ENCODE measurements around the gene PPFIA4. TPM values are rescaled to one million over a fixed set of nuclear protein-coding genes. Genes with fewer than 3 reads are reported as not detected.

Gene PPFIA4
- total RNA-seq, 1 donor: under 0.01 TPM

DNA sequence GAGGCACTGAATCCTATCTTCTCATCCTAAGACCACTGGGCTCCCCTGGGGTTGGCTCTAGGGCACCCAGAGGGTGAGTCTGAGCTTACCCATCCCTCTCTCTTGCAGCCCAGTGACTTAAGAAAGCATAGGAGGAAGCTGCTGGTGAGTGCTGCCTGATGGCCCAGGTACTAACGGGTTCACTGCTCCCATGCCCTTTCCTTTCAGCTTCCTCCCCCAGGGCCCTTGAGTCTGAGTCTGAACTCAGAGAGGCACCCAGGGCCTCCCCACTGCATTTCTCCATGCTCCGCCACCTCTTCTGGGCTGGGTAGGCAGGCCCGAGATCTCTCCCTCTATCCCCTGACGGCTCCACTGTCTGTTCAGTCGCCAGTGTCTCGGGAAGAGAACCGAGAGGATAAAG, 29.7 kb downstream of the PPFIA4 start:
- DNase-seq (ENCODE audit: low read depth in 2 of 3, low spot score in 2 of 3): no peak

- no peak for DNase-seq (ENCODE audit: low read depth in 2 of 3, low spot score in 2 of 3)
Measured at GRCh38 chr1:203056516-203056915, 30.2 kb downstream of the PPFIA4 start.

DNA sequence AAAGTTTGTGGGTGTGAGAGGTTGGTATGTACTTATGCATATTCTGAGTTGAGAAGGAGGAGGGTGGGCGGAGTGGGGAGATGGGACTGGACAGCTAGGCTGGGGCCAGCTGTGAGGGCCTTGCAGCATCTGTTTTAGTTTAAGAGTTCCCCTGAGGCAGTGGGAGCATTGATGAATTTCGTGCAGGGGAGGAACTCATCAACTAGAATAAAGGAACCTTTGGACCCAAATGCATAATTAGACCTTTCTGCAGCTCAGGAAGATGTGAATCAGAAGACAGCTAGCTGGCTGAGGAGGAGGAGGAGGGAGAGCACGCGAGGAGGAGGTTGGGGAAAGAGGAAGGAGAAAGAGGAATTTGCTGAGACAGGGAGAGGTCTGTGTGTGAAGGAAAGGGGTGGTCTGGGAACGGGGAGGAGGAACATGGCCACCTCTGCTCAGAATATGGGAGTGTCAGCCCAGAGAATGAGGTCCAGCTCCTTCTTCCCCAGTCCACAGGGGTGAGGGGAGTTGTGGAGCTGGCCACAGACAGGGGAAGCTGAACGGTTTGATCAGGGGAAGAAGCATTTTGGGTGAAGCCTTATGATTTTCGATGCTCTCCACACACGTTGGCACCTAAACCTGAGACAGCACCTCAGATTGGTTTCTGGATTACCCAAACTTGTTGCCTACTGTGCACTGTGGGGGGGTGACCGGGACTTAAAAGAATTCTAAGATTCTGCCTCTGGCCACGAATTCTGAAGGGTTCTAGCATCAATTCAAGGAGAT, 31.8 kb downstream of the PPFIA4 start:
- peak in 1 of 3 donors; percentile 29 for DNase-seq (ENCODE audit: low read depth in 2 of 3, low spot score in 2 of 3)

GRCh38 chr1:203058676-203058935, 32.3 kb downstream of the PPFIA4 start:
- DNase-seq (ENCODE audit: low read depth in 2 of 3, low spot score in 2 of 3): no peak

DNA sequence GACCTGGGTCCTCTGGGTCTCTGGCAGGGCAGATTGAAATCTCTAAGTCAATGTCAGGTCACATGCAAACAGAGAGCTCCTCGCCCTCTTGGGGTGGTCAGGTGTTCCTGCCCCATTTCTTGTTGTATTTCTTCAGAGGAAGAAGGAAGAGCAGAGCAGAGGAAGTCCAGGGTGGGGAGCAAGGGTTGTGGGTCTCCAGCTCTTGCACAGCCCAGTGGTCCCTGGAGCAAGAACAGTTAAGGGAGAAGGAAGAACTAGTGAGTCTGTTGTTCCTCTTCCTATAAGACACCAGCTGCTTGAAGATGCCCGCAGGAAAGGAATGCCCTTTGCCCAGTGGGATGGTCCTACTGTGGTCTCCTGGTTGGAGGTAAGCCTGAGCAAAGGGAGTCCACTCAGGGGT, 33.2 kb downstream of the PPFIA4 start:
- no peak for DNase-seq (ENCODE audit: low read depth in 2 of 3, low spot score in 2 of 3)

DNA sequence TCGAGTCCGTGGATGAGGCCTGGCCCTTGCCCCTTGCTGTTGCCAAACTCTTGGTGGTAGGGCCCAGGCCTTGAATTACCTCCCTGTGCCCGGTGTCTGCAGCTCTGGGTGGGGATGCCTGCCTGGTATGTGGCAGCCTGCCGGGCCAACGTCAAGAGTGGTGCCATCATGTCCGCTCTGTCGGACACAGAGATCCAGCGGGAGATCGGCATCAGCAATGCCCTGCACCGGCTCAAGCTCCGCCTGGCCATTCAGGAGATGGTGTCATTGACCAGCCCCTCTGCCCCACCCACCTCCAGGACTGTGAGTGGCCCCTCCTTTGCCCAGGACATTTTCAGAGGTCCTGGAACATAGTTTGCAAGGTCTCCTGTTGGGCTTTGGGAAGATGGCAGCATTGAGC, 33.8 kb downstream of the PPFIA4 start:
- no peak for DNase-seq (ENCODE audit: low read depth in 2 of 3, low spot score in 2 of 3)

- DNase-seq (ENCODE audit: low read depth in 2 of 3, low spot score in 2 of 3): no peak
Measured at GRCh38 chr1:203063287-203063686, 37.0 kb downstream of the PPFIA4 start.

DNA sequence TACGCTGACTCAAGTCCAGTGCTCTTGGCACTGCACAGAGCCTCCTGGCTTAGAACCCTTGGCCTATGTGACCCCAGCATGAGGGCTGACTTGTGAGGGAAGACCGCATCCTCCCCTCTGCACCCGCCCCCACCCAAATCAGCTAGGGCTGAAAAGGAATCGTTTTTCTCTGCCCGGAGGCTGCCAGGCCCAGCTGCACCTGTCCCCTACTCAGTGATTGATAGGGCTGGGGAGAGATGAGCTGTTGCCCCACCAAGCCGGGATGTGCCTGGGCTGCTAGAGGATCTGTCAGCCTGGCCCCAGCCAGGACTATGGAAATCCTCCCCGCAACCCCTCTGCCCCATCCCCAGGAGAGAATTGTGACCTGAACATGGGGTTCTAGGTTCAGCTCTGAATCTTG, 38.9 kb downstream of the PPFIA4 start:
- no peak for DNase-seq (ENCODE audit: low read depth in 2 of 3, low spot score in 2 of 3)

GRCh38 chr1:203065986-203066385, 39.7 kb downstream of the PPFIA4 start:
- no peak for DNase-seq (ENCODE audit: low read depth in 2 of 3, low spot score in 2 of 3)

DNA sequence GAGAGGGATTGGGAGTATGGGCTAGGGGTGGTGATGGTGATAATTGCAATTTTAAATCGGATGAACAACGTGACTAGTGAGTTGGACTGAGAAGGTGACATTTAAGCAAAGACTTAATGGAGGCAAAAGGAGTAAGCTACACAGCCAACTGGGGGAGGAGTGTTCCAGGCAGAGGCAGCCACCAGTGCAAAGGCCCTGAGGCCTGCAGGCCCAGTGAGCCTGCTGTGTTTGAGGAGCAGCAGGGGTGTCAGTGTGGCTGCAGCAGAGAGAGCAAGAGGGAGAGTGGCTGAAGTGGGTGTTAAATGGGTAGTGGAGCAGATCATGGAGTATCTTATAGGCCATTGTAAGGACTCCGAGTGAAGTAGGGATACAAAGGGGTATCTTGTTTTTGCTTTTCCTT, 40.7 kb downstream of the PPFIA4 start:
- DNase-seq (ENCODE audit: low read depth in 2 of 3, low spot score in 2 of 3): no peak

GRCh38 chr1:203069030-203069747, 42.9 kb downstream of the PPFIA4 start:
- peak in 1 of 3 donors; percentile 32 for DNase-seq (ENCODE audit: low read depth in 2 of 3, low spot score in 2 of 3)

GRCh38 chr1:203072002-203072602, 45.8 kb downstream of the PPFIA4 start:
- no peak for DNase-seq (ENCODE audit: low read depth in 2 of 3, low spot score in 2 of 3)

GRCh38 chr1:203072911-203073310, 46.6 kb downstream of the PPFIA4 start:
- DNase-seq (ENCODE audit: low read depth in 2 of 3, low spot score in 2 of 3): no peak

DNA sequence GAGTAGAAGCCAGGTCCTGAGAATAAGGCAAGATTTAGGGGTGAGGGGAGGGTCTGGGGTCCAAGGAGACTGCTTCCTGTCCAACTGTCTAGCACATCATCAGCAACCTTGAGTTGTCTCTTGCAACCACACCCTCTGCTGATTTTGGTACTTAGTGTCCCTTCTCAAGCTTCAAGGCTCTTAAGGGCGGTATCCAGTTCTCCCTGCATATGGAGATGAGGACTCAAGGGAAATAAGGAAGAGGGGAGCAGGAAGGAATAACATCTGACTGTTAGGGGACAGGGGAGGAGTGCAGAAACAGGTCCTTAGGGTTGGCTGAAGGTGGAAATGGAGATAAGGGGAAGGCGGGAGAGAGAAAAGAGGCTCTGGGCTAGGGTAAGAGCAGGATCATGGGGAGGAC, 47.2 kb downstream of the PPFIA4 start:
- DNase-seq (ENCODE audit: low read depth in 2 of 3, low spot score in 2 of 3): no peak

DNA sequence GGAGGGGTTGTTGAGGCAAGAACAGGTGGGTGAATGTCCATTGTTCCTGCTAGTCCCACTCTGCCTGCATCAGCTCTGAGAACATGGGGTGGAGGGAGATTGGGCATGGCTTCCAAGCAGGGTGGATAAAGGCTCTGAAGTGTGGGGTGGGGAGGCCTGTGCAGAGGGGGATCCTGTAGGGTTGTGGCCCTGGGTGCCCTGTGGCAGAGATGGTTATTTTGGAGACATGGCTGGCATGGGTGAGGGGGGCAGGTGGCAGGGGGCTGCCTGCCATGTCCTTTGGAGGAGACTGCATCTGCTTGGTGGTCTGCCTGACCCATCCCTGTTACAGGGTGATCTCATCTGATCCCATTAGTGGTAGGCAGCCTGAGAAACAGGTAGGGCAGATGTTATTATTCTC, 48.3 kb downstream of the PPFIA4 start:
- DNase-seq (ENCODE audit: low read depth in 2 of 3, low spot score in 2 of 3): no peak

GRCh38 chr1:203075236-203076030, 49.1 kb downstream of the PPFIA4 start:
- DNase-seq (ENCODE audit: low read depth in 2 of 3, low spot score in 2 of 3): peak in 1 of 3 donors; percentile 54

DNA sequence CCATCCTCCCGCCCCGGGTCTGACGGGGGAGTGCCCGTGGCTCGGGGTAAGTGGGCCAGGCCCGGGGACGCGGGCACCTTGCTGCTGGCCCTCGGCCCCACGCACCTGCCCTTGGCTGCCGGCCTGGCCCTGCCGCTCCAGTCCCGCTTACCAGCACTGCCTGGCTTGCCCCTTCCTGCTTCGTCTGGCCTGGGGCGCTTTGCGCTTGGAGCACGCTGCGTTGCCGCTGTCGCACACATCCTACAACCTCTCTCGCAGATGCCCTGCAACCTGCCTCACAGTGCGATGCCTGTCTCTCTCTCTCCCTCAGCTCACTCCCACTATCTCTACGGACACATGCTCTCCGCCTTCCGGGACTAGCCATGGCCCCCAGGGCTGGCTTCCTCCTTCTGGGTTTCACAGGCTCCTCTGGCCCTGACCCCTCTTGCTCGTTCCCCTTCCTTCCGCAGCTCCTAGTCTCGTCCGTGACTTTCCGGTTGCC, 49.8 kb downstream of the PPFIA4 start:
- peak in 2 of 3 donors; percentile 66 to 89 for DNase-seq (ENCODE audit: low read depth in 2 of 3, low spot score in 2 of 3)

DNA sequence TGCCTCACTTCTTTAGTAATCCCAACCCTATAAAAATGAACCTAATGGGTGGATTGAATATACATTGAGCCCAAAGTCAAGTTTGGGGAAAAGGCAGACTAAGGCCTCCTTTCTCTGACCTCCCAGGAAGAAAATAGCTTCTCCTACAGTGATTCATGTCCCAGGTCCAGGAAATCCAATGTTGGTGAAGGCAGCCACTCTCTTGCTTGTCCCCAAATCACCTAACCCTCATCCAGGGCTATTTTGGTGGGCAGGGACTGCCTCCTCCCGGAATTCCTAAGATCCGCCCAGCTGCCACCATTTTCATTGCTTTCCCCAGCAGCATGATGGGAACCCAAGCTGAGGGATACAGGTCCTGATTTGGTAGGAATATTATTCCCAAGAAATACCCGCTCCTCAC, 51.1 kb downstream of the PPFIA4 start:
- no peak for DNase-seq (ENCODE audit: low read depth in 2 of 3, low spot score in 2 of 3)

DNA sequence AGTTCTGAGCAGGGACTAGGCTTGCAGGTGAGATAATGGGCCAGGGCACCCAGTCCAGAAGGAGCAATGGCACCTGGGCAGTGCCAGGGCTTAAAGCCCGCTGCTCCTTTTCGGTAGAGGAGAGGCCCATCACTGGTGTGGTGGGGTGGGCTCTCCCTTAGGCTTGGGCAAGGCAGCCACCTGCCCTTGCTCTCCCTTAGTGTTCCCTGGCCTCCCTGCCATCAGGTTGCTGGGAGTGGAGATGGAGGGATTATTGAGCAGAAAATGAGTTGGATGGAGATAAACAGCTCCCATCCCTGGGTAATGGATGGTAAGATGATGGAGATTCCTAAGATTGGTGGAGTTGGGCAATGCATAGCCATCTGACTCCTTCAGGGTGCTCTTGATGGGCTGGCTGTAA, 51.7 kb downstream of the PPFIA4 start:
- no peak for DNase-seq (ENCODE audit: low read depth in 2 of 3, low spot score in 2 of 3)

DNA sequence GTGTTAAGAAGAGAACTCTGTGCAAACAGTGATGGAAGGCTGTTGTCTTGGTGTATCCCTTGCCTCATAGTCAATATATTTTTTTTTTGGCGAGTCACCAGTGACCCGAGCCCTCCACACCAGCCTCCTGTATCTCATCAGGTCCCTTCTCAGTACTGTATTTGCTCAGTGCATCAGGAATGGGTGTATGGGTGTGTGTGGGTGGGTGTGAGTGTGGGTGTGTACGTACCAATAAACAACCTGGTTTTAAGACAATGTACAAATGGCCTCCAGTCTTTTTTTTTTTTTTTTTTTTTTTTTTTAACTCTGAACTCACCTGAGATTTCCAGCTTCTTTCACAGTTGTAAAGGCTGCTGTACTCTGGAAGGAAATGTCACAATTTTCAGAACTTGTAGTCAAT, 52.2 kb downstream of the PPFIA4 start:
- no peak for DNase-seq (ENCODE audit: low read depth in 2 of 3, low spot score in 2 of 3)

GRCh38 chr1:203080456-203080855, 54.2 kb downstream of the PPFIA4 start:
- DNase-seq (ENCODE audit: low read depth in 2 of 3, low spot score in 2 of 3): no peak
